ENCODE results near the gene LY6G5B. TPM values are rescaled to one million over a fixed set of nuclear protein-coding genes. Genes with fewer than 3 reads are reported as not detected.

Gene LY6G5B, protein sequence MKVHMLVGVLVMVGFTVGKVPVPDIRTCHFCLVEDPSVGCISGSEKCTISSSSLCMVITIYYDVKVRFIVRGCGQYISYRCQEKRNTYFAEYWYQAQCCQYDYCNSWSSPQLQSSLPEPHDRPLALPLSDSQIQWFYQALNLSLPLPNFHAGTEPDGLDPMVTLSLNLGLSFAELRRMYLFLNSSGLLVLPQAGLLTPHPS
- total RNA-seq: 32.8 and 33.5 TPM in 2 replicates

DNA sequence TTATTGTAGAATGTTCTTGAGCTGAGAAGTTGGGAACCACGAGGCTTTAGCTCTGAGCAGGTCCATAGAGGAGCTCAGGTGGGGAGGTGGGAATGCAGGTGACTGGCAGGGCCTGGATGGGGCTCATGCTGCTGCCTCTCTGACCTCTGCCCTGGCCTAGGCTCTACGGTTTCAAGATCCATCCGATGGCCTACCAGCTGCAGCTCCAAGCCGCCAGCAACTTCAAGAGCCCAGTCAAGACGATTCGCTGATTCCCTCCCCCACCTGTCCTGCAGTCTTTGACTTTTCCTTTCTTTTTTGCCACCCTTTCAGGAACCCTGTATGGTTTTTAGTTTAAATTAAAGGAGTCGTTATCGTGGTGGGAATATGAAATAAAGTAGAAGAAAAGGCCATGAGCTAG lies at the start of gene LY6G5B:
Gene LY6G5B, plus strand, starts transcription at position 301 of the 400 bp plus-strand sequence. CDS start 975 bp downstream, outside the sequence.
- Mint-ChIP-seq H3K36me3 (ENCODE audit: low read depth) (peaks cover 73% of the 10 kb centered on the region), H3K27ac (no peak within 1 kb of the TSS), H3K27me3 (no peaks in the 10 kb centered on the region), H3K4me1 (peaks cover 30% of the 10 kb centered on the region), H3K4me3 (no peak within 1 kb of the TSS), H3K9me3 (no peaks in the 10 kb centered on the region)
- no peak for DNase-seq
- intact Hi-C loops (cut with micrococcal nuclease): loop anchor here (10.0 kb wide), 1 partner anchor 1185 kb away; the partner anchor contains the start of genes PSMB9 and TAP1

DNA sequence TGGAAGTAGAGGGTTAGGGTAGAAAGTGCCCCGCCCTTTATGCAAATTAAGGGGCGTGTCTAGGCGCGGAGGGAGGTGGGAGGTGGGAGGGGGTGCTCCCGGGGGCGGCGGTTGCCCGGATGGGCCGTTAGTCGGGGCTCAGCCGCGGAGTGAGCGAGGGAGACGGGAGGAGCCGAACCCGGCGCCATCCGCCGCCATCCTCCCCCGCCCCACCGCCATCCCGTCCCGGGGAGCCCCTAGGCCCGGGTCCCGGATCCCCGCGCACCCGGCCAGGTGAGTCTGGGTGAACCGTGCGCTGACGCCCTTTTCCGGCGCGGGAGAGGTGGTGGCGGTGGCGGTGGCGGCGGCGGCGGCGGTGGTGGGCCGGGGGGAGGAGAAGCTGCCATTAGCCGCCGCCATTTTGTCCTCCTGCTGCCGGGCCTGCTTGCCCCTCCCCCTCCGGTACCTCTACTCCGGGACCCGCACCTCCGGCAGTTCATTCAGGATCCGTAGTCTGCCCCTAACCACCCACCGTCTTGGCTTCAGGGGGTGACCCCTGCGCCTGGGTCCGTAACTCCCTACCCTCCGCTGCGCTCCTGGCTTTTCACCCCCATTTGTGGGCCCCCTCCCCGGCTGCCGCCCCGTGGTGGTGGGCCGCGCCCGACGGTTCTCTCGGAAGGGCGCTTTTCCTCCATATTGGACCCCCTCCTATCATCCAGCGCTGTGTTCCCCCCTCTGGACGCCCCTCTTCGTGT lies 49.0 kb upstream of the LY6G5B start, which contains the start of gene PRRC2A:
Gene PRRC2A, plus strand, starts transcription at position 130 of the 734 bp plus-strand sequence. CDS start 2,075 bp downstream, outside the sequence.
- intact Hi-C loops (cut with micrococcal nuclease): loop anchor here (1.0 to 2.0 kb wide), 8 partner anchors 32 to 423 kb away; partner anchors contain the start of genes BAG6, DDX39B and NFKBIL1
- H3K4me3 Mint-ChIP-seq: peak within 1 kb of the TSS; percentile 90
- H3K36me3 Mint-ChIP-seq (ENCODE audit: low read depth): peaks cover 60% of the 10 kb centered on the region
- peak within 1 kb of the TSS; percentile 95 for H3K27ac Mint-ChIP-seq
- peak; percentile 93 for DNase-seq
- no peaks in the 10 kb centered on the region for H3K9me3 Mint-ChIP-seq
- H3K27me3 Mint-ChIP-seq: no peaks in the 10 kb centered on the region
- peaks cover 39% of the 10 kb centered on the region for H3K4me1 Mint-ChIP-seq

DNA sequence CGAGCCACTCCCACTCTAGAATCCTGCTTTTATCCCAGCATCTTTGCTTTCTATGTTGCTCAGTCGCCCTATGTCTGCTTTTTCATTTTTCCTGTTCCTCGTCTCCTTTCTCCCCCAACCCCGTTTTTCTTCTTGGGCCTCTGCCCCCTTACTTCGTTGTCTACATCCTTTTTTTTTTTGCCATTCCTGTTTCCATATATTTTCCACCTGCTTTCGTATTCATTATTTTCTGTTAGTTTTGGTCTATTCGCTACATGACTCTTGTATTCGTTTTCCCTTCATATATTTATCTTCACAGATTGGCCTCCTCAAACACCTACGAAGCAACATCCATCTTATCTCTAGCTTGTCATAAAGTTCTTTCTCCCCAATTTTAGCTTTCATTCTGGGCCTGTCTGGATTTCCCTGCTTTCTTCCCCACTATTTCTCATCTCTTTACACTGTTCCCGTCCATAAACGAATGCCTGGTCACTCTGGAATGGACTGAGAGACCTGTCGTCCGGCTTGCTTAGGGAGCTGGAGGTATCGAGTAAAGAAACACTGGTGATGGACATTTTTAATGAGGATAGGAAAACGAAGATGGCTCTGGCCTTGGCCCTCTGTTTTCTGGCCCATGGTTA lies 48.3 kb upstream of the LY6G5B start:
- Mint-ChIP-seq H3K4me3 (peak overlapping the region; percentile 90), H3K27ac (peak overlapping the region; percentile 87), H3K9me3 (no peaks in the 10 kb centered on the region), H3K4me1 (peaks cover 34% of the 10 kb centered on the region), H3K36me3 (ENCODE audit: low read depth) (peaks cover 66% of the 10 kb centered on the region), H3K27me3 (no peaks in the 10 kb centered on the region)
- DNase-seq: no peak
- intact Hi-C loops (cut with micrococcal nuclease): loop anchor here (2.0 kb wide), 2 partner anchors 41 to 117 kb away; no protein-coding TSS in a partner anchor

DNA sequence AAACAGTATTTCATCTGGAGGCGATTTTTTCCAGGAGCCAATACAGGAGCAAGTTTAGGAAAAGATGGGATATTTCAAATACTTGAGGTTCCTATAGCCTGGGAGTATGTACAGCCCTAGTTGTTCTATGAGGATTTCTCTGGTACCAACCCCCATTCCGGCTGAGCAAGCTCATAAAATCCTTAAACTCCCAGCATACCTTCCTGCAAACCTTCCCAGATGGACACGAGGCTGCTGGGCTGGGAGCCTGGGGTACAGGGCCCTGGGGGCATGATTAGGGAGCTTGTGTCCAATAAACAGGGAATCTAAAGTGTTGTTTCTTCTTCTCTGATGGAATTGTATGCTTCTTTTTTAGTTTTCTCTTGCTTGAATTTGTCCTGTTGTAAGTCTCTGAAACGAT lies 47.8 kb upstream of the LY6G5B start:
- no peaks in the 10 kb centered on the region for H3K9me3 Mint-ChIP-seq
- H3K27me3 Mint-ChIP-seq: no peaks in the 10 kb centered on the region
- H3K27ac Mint-ChIP-seq: peak overlapping the region; percentile 87
- DNase-seq: no peak
- peaks cover 63% of the 10 kb centered on the region for H3K36me3 Mint-ChIP-seq (ENCODE audit: low read depth)
- H3K4me1 Mint-ChIP-seq: peaks cover 30% of the 10 kb centered on the region
- intact Hi-C loops (cut with micrococcal nuclease): loop anchor here (2.0 kb wide), 2 partner anchors 41 to 117 kb away; no protein-coding TSS in a partner anchor
- H3K4me3 Mint-ChIP-seq: peak overlapping the region; percentile 90

DNA sequence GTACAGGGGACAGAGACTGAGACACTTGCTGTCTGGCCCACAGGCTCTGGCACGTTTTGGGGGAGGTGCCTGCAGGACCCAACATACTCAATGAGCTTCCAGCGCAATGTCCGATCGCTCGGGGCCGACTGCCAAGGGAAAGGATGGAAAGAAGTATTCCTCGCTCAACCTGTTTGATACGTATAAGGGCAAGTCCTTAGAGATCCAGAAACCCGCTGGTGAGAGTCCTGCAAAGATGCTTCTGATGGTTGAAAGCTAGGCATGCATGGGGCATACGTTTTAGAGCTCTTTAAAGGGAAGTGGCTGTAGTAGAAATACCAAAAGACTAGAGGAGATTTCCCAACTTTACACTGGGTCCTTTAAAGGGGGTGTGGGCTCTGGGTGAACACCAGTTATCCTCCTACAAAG lies 47.1 kb upstream of the LY6G5B start:
- Mint-ChIP-seq H3K4me1 (peaks cover 35% of the 10 kb centered on the region), H3K27me3 (no peaks in the 10 kb centered on the region), H3K9me3 (no peaks in the 10 kb centered on the region), H3K27ac (peak overlapping the region; percentile 87), H3K36me3 (ENCODE audit: low read depth) (peaks cover 68% of the 10 kb centered on the region), H3K4me3 (peak overlapping the region; percentile 90)
- DNase-seq: no peak
- intact Hi-C loops (cut with micrococcal nuclease): no loop called here

DNA sequence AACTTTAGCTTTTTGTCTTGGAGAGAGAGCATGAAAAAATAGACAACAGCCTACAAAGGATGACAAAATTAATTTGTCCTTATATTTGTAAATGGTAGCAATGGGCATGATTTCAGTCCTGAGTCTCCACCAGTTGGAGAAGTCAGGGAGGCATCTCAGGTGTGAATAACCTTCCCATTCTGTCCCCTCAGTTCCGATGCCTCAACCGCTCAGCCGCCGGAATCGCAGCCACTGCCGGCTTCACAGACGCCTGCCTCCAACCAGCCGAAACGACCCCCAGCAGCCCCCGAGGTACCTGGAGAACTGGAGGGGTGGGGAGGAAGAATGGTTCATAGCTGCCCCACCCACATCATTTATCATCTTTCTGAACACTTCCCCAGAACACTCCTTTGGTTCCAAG lies 45.7 kb upstream of the LY6G5B start:
- Mint-ChIP-seq H3K36me3 (ENCODE audit: low read depth) (peaks cover 75% of the 10 kb centered on the region), H3K4me3 (no peak overlapping the region), H3K9me3 (no peaks in the 10 kb centered on the region), H3K27ac (no peak overlapping the region), H3K4me1 (peaks cover 33% of the 10 kb centered on the region), H3K27me3 (no peaks in the 10 kb centered on the region)
- DNase-seq: no peak
- intact Hi-C loops (cut with micrococcal nuclease): no loop called here

DNA sequence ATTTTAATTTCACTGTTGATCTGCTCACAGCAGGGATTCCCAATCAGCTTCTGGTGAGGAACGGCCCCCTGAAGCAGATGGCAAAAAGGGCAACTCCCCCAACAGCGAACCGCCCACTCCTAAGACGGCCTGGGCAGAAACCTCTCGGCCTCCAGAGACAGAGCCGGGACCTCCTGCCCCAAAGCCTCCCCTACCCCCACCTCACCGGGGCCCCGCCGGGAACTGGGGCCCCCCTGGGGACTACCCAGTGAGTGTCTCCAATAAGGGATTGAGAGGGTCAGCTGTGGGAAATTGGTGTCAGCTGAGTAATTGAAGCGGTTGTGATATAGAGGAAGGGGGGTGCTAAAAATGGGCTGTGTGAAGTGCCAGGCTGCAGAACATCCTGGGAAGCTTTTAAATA lies 42.8 kb upstream of the LY6G5B start:
- Mint-ChIP-seq H3K27ac (no peak overlapping the region), H3K4me3 (no peak overlapping the region), H3K27me3 (no peaks in the 10 kb centered on the region), H3K4me1 (peaks cover 26% of the 10 kb centered on the region), H3K9me3 (no peaks in the 10 kb centered on the region), H3K36me3 (ENCODE audit: low read depth) (peaks cover 87% of the 10 kb centered on the region)
- DNase-seq: no peak
- intact Hi-C loops (cut with micrococcal nuclease): no loop called here

DNA sequence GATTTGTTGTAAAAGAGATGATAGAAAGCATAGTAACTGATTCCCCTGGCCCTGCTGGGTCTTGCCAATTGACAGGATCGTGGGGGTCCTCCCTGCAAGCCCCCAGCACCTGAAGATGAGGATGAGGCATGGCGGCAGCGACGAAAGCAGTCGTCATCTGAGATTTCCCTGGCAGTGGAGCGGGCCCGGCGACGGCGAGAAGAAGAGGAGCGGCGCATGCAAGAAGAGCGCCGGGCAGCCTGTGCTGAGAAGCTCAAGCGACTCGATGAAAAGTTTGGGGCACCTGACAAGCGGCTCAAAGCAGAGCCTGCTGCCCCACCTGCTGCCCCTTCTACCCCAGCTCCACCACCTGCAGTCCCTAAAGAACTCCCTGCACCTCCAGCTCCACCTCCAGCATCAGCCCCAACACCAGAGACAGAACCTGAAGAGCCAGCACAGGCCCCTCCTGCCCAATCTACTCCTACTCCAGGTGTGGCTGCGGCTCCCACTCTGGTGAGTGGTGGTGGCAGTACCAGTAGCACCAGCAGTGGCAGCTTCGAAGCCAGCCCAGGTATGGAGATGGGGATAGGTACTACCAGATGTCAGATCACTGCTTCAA lies 42.0 kb upstream of the LY6G5B start:
- H3K9me3 Mint-ChIP-seq: no peaks in the 10 kb centered on the region
- H3K27me3 Mint-ChIP-seq: no peaks in the 10 kb centered on the region
- H3K36me3 Mint-ChIP-seq (ENCODE audit: low read depth): peaks cover 83% of the 10 kb centered on the region
- DNase-seq: no peak
- H3K27ac Mint-ChIP-seq: no peak overlapping the region
- peaks cover 17% of the 10 kb centered on the region for H3K4me1 Mint-ChIP-seq
- no peak overlapping the region for H3K4me3 Mint-ChIP-seq
- intact Hi-C loops (cut with micrococcal nuclease): no loop called here

DNA sequence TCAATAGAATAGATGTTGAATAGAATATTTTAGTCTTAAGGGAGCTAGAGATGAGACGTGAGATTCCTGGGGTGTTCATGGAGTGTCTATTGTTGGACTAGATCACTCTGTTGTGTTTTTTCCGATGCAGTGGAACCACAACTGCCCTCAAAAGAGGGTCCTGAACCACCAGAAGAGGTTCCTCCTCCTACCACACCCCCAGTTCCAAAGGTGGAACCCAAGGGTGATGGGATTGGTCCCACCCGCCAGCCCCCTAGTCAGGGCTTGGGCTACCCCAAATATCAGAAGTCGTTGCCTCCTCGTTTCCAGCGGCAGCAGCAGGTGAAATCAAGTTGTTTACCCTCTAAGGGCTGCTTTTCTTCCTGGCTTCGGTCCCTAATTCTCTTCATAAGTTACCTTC lies 40.8 kb upstream of the LY6G5B start:
- intact Hi-C loops (cut with micrococcal nuclease): no loop called here
- Mint-ChIP-seq H3K4me3 (no peak overlapping the region), H3K27ac (no peak overlapping the region), H3K27me3 (no peaks in the 10 kb centered on the region), H3K9me3 (no peaks in the 10 kb centered on the region), H3K4me1 (peaks cover 14% of the 10 kb centered on the region), H3K36me3 (ENCODE audit: low read depth) (peaks cover 79% of the 10 kb centered on the region)
- DNase-seq: no peak

DNA sequence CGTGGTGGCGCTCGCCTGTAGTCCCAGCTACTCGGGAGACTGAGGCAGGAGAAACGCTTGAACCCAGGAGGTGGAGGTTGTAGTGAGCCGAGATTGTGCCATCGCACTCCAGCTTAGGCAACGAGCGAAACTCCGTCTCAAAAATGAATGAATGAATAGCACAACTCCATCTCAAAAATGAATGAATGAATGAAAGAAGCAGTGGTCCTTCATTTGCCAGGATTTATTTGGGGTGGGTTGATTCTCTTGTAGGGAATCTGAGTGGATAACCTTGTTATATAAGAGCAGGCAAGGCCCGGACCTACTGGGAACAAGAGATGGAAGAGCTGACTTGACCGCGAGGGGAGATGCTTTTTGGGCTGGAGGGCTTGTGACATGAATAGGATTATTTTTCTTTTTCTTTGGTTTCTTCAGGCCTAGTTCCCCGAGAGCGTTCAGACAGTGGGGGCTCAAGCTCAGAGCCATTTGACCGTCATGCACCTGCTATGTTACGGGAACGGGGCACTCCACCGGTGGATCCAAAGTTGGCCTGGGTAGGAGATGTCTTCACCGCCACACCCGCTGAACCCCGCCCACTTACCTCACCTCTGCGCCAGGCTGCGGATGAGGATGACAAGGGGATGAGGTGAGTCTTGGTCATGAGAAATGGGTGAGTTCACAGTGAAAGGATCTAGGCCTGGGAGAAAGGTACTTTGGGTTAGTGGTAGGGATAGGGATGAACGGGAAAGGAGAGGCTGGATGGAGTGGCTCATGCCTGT lies 39.4 kb upstream of the LY6G5B start:
- H3K4me1 Mint-ChIP-seq: peaks cover 15% of the 10 kb centered on the region
- H3K36me3 Mint-ChIP-seq (ENCODE audit: low read depth): peaks cover 78% of the 10 kb centered on the region
- H3K4me3 Mint-ChIP-seq: no peak overlapping the region
- H3K27ac Mint-ChIP-seq: peak overlapping the region; percentile 60
- intact Hi-C loops (cut with micrococcal nuclease): no loop called here
- no peaks in the 10 kb centered on the region for H3K9me3 Mint-ChIP-seq
- no peak for DNase-seq
- H3K27me3 Mint-ChIP-seq: no peaks in the 10 kb centered on the region

DNA sequence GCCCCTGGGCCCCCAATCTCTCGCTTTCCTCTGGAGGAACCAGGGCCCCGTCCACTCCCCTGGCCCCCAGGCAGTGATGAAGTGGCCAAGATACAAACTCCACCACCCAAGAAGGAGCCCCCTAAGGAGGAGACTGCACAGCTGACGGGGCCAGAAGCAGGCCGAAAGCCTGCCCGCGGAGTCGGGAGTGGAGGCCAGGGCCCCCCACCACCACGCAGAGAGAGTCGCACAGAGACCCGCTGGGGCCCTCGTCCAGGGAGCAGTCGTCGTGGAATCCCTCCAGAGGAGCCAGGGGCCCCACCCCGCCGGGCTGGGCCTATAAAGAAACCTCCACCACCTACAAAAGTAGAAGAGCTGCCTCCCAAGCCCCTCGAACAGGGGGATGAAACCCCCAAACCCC lies 38.6 kb upstream of the LY6G5B start:
- no peaks in the 10 kb centered on the region for H3K27me3 Mint-ChIP-seq
- H3K4me1 Mint-ChIP-seq: peaks cover 13% of the 10 kb centered on the region
- intact Hi-C loops (cut with micrococcal nuclease): no loop called here
- no peak overlapping the region for H3K27ac Mint-ChIP-seq
- no peak for DNase-seq
- peaks cover 78% of the 10 kb centered on the region for H3K36me3 Mint-ChIP-seq (ENCODE audit: low read depth)
- H3K9me3 Mint-ChIP-seq: no peaks in the 10 kb centered on the region
- H3K4me3 Mint-ChIP-seq: no peak overlapping the region

DNA sequence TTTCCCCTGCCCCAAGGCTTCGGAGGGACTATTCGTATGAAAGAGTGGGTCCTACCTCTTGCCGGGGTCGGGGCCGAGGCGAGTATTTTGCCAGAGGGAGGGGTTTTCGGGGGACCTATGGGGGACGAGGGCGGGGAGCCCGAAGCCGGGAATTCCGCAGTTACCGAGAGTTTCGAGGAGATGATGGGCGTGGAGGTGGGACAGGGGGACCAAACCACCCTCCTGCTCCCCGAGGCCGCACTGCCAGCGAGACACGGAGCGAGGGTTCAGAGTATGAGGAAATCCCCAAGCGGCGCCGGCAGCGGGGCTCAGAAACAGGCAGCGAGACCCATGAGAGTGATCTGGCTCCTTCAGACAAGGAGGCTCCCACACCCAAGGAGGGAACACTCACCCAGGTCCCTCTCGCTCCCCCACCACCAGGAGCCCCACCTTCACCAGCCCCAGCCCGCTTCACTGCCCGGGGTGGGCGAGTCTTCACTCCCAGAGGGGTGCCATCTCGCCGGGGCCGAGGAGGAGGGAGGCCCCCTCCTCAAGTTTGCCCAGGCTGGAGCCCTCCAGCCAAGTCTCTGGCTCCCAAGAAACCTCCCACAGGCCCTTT lies 38.0 kb upstream of the LY6G5B start:
- no peak overlapping the region for H3K27ac Mint-ChIP-seq
- H3K4me1 Mint-ChIP-seq: peaks cover 11% of the 10 kb centered on the region
- no peaks in the 10 kb centered on the region for H3K9me3 Mint-ChIP-seq
- H3K36me3 Mint-ChIP-seq (ENCODE audit: low read depth): peaks cover 77% of the 10 kb centered on the region
- intact Hi-C loops (cut with micrococcal nuclease): no loop called here
- H3K4me3 Mint-ChIP-seq: no peak overlapping the region
- DNase-seq: no peak
- no peaks in the 10 kb centered on the region for H3K27me3 Mint-ChIP-seq
